ENCODE data around the gene RPS19.
A peak's percentile ranks its signal among the peaks of the same experiment; 100 is the strongest.

RPS19 gene

GRCh38 chr19:41859618-41860418, at the start of gene RPS19:
Gene RPS19, plus strand, starts transcription at chr19:41860255. Its CDS starts 520 bp downstream, at chr19:41860775.
- peak within 1 kb of the TSS; percentile 92 for H3K27ac ChIP-seq
- TF ChIP-seq, protein P1, sequence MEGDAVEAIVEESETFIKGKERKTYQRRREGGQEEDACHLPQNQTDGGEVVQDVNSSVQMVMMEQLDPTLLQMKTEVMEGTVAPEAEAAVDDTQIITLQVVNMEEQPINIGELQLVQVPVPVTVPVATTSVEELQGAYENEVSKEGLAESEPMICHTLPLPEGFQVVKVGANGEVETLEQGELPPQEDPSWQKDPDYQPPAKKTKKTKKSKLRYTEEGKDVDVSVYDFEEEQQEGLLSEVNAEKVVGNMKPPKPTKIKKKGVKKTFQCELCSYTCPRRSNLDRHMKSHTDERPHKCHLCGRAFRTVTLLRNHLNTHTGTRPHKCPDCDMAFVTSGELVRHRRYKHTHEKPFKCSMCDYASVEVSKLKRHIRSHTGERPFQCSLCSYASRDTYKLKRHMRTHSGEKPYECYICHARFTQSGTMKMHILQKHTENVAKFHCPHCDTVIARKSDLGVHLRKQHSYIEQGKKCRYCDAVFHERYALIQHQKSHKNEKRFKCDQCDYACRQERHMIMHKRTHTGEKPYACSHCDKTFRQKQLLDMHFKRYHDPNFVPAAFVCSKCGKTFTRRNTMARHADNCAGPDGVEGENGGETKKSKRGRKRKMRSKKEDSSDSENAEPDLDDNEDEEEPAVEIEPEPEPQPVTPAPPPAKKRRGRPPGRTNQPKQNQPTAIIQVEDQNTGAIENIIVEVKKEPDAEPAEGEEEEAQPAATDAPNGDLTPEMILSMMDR (conservative IDR thresholded peaks at IDR 0.05), result peak; percentile 48; the same call in 1 of the 2 replicates
- peak; percentile 66; the same call in 1 of the 2 replicates for TF ChIP-seq ZFX (IDR thresholded peaks at IDR 0.05)

- TF ChIP-seq ZFX (IDR thresholded peaks at IDR 0.05), result no peak
- TF ChIP-seq, protein P1 (conservative IDR thresholded peaks at IDR 0.05), result no peak
- no peak overlapping the region for H3K27ac ChIP-seq
Measured at GRCh38 chr19:41810301-41810700, 49.8 kb upstream of the RPS19 start.

DNA sequence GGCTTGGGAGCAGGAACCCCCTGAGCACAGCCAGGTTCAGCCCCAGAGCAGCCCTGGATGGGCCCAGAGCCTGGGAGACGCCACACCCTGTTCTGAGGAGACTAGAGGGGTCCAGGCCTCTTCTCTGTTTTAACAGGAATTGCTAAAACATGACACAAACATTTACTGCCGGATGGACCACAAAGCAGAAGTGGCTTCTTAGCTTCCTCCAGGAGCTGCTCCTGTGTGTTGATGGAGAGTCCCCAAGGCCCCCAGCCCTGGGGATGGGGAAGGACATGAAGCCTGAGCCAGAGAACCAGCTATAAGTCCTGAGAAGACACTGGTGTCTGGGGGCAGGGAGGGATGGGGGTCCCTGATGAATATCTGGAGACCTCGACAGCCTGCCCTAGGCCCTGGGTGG, 49.0 kb upstream of the RPS19 start:
- TF ChIP-seq, protein P1 (conservative IDR thresholded peaks at IDR 0.05), result no peak
- TF ChIP-seq ZFX (IDR thresholded peaks at IDR 0.05), result no peak
- H3K27ac ChIP-seq, result no peak overlapping the region

DNA sequence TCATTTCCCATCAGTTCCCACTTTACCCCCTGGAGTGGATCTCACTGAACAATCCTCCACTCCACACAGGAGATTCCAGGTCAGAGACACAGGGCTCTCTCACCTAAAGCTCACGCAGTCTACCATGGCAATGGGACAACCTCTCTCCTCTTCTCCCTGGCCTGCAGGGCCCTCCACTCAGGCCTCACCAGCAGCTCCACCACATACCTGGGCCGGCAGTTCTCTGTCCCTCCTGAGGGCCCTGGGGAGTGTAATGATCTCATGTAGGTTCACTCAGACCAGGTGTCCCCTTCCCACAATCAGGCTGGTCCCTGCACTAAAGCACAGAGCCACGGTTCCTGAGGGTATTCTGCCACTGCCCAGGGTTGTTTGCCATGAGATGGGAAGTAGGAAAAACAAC, 48.1 kb upstream of the RPS19 start:
- H3K27ac ChIP-seq, result no peak overlapping the region
- TF ChIP-seq, protein P1 (conservative IDR thresholded peaks at IDR 0.05), result no peak
- TF ChIP-seq ZFX (IDR thresholded peaks at IDR 0.05), result no peak

- TF ChIP-seq, protein P1 (conservative IDR thresholded peaks at IDR 0.05), result no peak
- no peak for TF ChIP-seq ZFX (IDR thresholded peaks at IDR 0.05)
- no peak overlapping the region for H3K27ac ChIP-seq
Measured at GRCh38 chr19:41813911-41814310, 46.1 kb upstream of the RPS19 start.

DNA sequence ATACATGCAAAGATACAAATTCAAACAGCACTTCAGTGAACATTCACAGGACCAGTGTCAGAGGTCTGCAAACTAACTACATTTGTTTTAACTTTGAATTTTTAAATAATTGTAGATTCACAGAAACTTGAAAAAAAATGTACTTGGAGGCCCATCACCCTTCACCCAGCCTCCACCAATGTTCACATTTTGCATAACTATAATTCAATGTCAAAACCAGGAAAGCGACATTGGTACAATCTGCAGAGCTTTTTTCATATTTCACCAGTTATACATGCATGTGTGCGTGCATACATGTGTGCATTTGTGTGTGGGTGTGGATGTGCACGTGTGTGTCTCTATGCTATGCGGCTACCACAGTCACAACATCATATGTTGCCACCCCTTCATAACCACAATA, 44.8 kb upstream of the RPS19 start:
- TF ChIP-seq ZFX (IDR thresholded peaks at IDR 0.05), result no peak
- TF ChIP-seq, protein P1 (conservative IDR thresholded peaks at IDR 0.05), result no peak
- no peak overlapping the region for H3K27ac ChIP-seq

DNA sequence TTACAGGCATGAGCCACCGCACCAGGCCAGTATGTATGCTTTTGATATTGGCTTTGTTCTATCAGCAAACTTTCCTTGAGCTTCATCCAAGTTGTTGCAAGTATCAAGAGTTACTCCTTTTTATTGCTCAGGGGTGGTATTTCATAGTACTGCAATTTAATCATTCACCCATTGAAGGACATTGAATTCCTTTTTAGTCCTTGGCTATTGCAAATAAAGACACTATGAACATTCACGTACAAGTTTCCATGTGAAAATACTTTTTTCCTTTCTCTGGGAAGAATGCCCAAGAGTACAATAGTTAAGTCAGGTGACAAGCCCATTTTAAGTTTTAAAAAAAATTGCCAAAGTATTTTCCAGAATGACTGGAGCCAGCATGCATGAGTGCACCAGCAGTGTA, 43.3 kb upstream of the RPS19 start:
- TF ChIP-seq, protein P1 (conservative IDR thresholded peaks at IDR 0.05), result no peak
- TF ChIP-seq ZFX (IDR thresholded peaks at IDR 0.05), result no peak
- H3K27ac ChIP-seq, result no peak overlapping the region

Data from C4-2B (cell line).